ENCODE data around the gene LBX2. TPM values are rescaled to one million over a fixed set of nuclear protein-coding genes. Genes with fewer than 3 reads are reported as not detected.
"Not testable (repeated sequence)": the region's sequence is repeated elsewhere in the genome, so short reads cannot be mapped to it uniquely, and the experiment has no call there.

LBX2 gene
- total and polyA plus RNA-seq, 2 experiments from 2014 or later = 0.24 to 0.57 TPM

DNA sequence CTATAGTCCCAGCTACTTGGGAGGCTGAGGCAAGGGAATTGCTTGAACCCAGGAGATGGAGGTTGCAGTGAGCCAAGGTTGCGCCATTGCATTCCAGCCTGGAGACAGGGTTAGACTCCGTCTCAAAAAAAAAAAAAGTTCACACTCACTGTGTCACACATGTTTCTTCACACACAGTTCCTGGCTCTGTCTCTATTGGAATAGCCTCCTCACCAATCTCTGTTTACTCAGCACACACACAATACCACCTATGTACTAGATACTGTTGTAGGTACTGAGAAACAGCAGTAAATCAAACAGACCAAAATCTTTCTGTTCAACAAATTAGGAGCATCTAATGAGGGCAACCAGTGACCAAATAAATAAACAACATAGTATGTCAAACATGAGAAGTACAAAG, 13.3 kb downstream of the LBX2 start:
- no peak for ATAC-seq
- Histone ChIP-seq H3K27ac (ENCODE audit: low read depth) (no peak overlapping the region), H3K27me3 (ENCODE audit: insufficient read depth) (no peaks in the 10 kb centered on the region), H3K36me3 (ENCODE audit: insufficient read depth) (no peaks in the 10 kb centered on the region; the same call in 1 of the 2 replicates), H2AFZ (no peak overlapping the region), H3K9me2 (ENCODE audit: insufficient read depth) (no peaks in the 10 kb centered on the region), H3K79me2 (replicated peaks; ENCODE audit: insufficient read depth) (peaks cover 11% of the 10 kb centered on the region), H3K4me3 (no peak overlapping the region), H3K4me2 (no peak overlapping the region), H3K4me1 (ENCODE audit: insufficient read depth) (peaks cover 5% of the 10 kb centered on the region; the same call in 1 of the 2 replicates), H4K20me1 (replicated peaks; ENCODE audit: insufficient read depth) (peaks cover 7% of the 10 kb centered on the region; the same call in 1 of the 2 replicates), H3F3A (replicated peaks; ENCODE audit: low read depth) (no peaks in the 10 kb centered on the region)
- TF ChIP-seq JUNB (IDR thresholded peaks at IDR 0.05; ENCODE audit: unreplicated experiment) (no peak), NANOG (IDR thresholded peaks at IDR 0.05; ENCODE audit: borderline replicate concordance) (no peak), CREB1 (CRISPR knock-in tag; IDR thresholded peaks at IDR 0.05; ENCODE audit: low read depth) (no peak)
- TF ChIP-seq, protein P1, sequence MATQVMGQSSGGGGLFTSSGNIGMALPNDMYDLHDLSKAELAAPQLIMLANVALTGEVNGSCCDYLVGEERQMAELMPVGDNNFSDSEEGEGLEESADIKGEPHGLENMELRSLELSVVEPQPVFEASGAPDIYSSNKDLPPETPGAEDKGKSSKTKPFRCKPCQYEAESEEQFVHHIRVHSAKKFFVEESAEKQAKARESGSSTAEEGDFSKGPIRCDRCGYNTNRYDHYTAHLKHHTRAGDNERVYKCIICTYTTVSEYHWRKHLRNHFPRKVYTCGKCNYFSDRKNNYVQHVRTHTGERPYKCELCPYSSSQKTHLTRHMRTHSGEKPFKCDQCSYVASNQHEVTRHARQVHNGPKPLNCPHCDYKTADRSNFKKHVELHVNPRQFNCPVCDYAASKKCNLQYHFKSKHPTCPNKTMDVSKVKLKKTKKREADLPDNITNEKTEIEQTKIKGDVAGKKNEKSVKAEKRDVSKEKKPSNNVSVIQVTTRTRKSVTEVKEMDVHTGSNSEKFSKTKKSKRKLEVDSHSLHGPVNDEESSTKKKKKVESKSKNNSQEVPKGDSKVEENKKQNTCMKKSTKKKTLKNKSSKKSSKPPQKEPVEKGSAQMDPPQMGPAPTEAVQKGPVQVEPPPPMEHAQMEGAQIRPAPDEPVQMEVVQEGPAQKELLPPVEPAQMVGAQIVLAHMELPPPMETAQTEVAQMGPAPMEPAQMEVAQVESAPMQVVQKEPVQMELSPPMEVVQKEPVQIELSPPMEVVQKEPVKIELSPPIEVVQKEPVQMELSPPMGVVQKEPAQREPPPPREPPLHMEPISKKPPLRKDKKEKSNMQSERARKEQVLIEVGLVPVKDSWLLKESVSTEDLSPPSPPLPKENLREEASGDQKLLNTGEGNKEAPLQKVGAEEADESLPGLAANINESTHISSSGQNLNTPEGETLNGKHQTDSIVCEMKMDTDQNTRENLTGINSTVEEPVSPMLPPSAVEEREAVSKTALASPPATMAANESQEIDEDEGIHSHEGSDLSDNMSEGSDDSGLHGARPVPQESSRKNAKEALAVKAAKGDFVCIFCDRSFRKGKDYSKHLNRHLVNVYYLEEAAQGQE (IDR thresholded peaks at IDR 0.05; ENCODE audit: unreplicated experiment) = no peak
- TF ChIP-seq, protein P2, sequence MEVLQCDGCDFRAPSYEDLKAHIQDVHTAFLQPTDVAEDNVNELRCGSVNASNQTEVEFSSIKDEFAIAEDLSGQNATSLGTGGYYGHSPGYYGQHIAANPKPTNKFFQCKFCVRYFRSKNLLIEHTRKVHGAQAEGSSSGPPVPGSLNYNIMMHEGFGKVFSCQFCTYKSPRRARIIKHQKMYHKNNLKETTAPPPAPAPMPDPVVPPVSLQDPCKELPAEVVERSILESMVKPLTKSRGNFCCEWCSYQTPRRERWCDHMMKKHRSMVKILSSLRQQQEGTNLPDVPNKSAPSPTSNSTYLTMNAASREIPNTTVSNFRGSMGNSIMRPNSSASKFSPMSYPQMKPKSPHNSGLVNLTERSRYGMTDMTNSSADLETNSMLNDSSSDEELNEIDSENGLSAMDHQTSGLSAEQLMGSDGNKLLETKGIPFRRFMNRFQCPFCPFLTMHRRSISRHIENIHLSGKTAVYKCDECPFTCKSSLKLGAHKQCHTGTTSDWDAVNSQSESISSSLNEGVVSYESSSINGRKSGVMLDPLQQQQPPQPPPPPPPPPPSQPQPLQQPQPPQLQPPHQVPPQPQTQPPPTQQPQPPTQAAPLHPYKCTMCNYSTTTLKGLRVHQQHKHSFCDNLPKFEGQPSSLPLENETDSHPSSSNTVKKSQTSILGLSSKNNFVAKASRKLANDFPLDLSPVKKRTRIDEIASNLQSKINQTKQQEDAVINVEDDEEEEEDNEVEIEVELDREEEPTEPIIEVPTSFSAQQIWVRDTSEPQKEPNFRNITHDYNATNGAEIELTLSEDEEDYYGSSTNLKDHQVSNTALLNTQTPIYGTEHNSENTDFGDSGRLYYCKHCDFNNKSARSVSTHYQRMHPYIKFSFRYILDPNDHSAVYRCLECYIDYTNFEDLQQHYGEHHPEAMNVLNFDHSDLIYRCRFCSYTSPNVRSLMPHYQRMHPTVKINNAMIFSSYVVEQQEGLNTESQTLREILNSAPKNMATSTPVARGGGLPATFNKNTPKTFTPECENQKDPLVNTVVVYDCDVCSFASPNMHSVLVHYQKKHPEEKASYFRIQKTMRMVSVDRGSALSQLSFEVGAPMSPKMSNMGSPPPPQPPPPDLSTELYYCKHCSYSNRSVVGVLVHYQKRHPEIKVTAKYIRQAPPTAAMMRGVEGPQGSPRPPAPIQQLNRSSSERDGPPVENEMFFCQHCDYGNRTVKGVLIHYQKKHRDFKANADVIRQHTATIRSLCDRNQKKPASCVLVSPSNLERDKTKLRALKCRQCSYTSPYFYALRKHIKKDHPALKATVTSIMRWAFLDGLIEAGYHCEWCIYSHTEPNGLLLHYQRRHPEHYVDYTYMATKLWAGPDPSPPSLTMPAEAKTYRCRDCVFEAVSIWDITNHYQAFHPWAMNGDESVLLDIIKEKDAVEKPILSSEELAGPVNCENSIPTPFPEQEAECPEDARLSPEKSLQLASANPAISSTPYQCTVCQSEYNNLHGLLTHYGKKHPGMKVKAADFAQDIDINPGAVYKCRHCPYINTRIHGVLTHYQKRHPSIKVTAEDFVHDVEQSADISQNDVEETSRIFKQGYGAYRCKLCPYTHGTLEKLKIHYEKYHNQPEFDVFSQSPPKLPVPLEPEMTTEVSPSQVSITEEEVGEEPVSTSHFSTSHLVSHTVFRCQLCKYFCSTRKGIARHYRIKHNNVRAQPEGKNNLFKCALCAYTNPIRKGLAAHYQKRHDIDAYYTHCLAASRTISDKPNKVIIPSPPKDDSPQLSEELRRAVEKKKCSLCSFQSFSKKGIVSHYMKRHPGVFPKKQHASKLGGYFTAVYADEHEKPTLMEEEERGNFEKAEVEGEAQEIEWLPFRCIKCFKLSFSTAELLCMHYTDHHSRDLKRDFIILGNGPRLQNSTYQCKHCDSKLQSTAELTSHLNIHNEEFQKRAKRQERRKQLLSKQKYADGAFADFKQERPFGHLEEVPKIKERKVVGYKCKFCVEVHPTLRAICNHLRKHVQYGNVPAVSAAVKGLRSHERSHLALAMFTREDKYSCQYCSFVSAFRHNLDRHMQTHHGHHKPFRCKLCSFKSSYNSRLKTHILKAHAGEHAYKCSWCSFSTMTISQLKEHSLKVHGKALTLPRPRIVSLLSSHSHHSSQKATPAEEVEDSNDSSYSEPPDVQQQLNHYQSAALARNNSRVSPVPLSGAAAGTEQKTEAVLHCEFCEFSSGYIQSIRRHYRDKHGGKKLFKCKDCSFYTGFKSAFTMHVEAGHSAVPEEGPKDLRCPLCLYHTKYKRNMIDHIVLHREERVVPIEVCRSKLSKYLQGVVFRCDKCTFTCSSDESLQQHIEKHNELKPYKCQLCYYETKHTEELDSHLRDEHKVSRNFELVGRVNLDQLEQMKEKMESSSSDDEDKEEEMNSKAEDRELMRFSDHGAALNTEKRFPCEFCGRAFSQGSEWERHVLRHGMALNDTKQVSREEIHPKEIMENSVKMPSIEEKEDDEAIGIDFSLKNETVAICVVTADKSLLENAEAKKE (CRISPR knock-in tag; IDR thresholded peaks at IDR 0.05) = no peak
- H3K4me3 Mint-ChIP-seq = no peak overlapping the region; the same call in 2 of the 3 replicates
- no peak overlapping the region for H3K27ac Mint-ChIP-seq
- no peaks in the 10 kb centered on the region; the same call in 2 of the 3 replicates for H3K9me3 Mint-ChIP-seq
- no peak for DNase-seq (ENCODE audit: low spot score)
- peaks cover 11% of the 10 kb centered on the region for H3K27me3 Mint-ChIP-seq (ENCODE audit: insufficient read depth, low read depth, poor library complexity)
- peaks cover 3% of the 10 kb centered on the region for H3K4me1 Mint-ChIP-seq
- peaks cover 32% of the 10 kb centered on the region for H3K36me3 Mint-ChIP-seq (ENCODE audit: low read depth)

DNA sequence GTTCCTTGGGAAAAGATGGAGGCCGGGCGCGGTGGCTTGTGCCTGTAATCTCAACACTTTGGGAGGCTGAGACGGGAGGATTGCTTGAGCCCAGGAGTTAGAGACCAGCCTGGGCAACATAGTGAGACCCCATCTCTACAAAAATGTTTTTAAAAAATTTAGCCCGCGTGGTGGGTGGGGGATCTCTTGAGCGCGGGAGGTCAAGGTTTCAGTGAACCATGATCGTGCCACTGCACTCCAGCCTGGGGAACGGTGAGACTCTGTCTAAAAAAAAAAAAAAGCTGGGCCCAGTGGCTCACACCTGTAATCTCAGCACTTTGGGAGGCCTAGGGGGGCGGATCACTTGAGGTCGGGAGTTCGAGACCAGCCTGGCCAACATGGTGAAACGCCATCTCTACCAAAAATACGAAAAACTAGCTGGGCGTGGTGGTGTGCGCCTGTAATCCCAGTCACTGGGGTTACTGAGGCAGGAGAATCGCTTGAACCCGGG, 15.7 kb downstream of the LBX2 start:
- DNase-seq (ENCODE audit: low spot score); H3K4me1 Mint-ChIP-seq; H3K9me2 ChIP-seq (ENCODE audit: insufficient read depth); H3K36me3 ChIP-seq (ENCODE audit: insufficient read depth); ATAC-seq; H3F3A ChIP-seq (replicated peaks; ENCODE audit: low read depth); H3K27me3 ChIP-seq (ENCODE audit: insufficient read depth); H3K4me1 ChIP-seq (ENCODE audit: insufficient read depth); H3K9me3 Mint-ChIP-seq; H3K27ac ChIP-seq (ENCODE audit: low read depth): not testable (repeated sequence)
- Histone ChIP-seq H3K4me3 (peak overlapping the region; percentile 68), H3K79me2 (replicated peaks; ENCODE audit: insufficient read depth) (peaks cover 14% of the 10 kb centered on the region), H3K4me2 (peak overlapping the region; percentile 77), H4K20me1 (replicated peaks; ENCODE audit: insufficient read depth) (peaks cover 13% of the 10 kb centered on the region; the same call in 1 of the 2 replicates), H2AFZ (peak overlapping the region; percentile 61)
- Mint-ChIP-seq H3K27ac (peak overlapping the region; percentile 39; the same call in 1 of the 2 replicates), H3K27me3 (ENCODE audit: insufficient read depth, low read depth, poor library complexity) (peaks cover 11% of the 10 kb centered on the region), H3K4me3 (peak overlapping the region; percentile 99), H3K36me3 (ENCODE audit: low read depth) (peaks cover 24% of the 10 kb centered on the region)
